Lower leg skin (tissue), 4 donors: Measurements from ENCODE around the gene MTCH2. TPM values are rescaled to one million over a fixed set of nuclear protein-coding genes. Genes with fewer than 3 reads are reported as not detected.

Source experiments
- DNase-seq, 2 donors: peaks; one replicate each; pipeline ENCODE4 v3.0.0-alpha.2; 2019; ENCODE audit warnings: low spot score in 2 of 2
- H3K4me3 ChIP-seq: fragments of 200-600 bp; sonication (generic); 2 replicates; pipeline ENCODE4 v1.5.1; 2017; ENCODE audit warnings: mild to moderate bottlenecking, low read depth; ENCODE audit not compliant: poor library complexity, severe bottlenecking
- POLR2A ChIP-seq, 2 donors: fragments of 450-650 bp; IDR thresholded peaks; one replicate each; pipeline ENCODE4 v1.6.1; 2016 to 2017; ENCODE audit warnings: antibody characterized with exemption in 2 of 2, mild to moderate bottlenecking in 1 of 2, moderate library complexity in 1 of 2
- WGBS, 2 donors: methylation state at CpG; one replicate each; pipeline ENCODE4 v1.1.5; 2018; 5-methylcytosine and 5-hydroxymethylcytosine counted together
- intact Hi-C: fragments of 100-400 bp; cut with DNase I; formaldehyde crosslinking; loops from one replicate; pipeline ENCODE4 v1.15.0; 2023; ENCODE audit warnings: low total_unique reads
- total RNA-seq, 4 donors: library from RNA; depleted of rRNA; stranded (reverse); fragments of >200 nt; gene quantifications; one replicate each; pipeline ENCODE4 v1.1.0, GENCODE V29; 2016
- TF ChIP-seq, protein P1 (sequence below), 3 donors: fragments of 450-650 bp; IDR thresholded peaks; one replicate each; pipeline ENCODE4 v1.5.1; 2016; ENCODE audit warnings: antibody characterized with exemption in 3 of 3, mild to moderate bottlenecking in 3 of 3, moderate library complexity in 2 of 3

Gene MTCH2
- total RNA-seq, 4 donors from 2014 or later: 24.1 to 64.6 (median 40.6) TPM

DNA sequence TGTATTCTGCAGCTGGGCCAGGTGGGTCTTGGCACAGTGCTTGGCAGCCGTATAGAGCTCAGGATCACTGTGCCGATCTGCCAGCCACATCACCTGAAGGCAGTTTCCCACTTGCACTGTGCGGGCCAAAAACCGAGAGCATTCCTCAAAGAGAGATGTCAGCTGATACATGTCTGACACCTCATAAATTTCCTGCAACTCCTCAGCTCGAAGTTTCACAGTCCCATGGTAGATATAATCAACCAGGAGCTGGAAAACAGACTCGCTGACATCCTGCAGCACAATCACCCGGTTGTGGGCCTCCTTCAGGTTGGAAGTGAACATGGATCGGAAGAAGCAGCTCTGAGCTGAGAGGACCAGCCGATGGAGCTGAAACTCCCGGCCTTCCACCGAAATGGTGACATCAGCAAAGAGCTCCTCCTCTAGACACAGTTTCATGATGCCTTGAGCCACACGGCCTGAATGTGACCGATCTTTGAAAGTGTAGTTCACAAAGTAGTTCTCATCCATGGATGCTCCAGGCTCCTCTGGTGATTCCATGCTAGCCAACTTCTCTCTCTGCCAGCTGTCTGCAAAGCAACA lies 64.8 kb downstream of the MTCH2 start:
- 34 to 48% methylated on average over 13 of the region's 13 CpGs for WGBS, 2 donors
- intact Hi-C loops: no loop called here
- DNase-seq: no peak
- no peak overlapping the region for H3K4me3 ChIP-seq
- TF ChIP-seq, protein P1, sequence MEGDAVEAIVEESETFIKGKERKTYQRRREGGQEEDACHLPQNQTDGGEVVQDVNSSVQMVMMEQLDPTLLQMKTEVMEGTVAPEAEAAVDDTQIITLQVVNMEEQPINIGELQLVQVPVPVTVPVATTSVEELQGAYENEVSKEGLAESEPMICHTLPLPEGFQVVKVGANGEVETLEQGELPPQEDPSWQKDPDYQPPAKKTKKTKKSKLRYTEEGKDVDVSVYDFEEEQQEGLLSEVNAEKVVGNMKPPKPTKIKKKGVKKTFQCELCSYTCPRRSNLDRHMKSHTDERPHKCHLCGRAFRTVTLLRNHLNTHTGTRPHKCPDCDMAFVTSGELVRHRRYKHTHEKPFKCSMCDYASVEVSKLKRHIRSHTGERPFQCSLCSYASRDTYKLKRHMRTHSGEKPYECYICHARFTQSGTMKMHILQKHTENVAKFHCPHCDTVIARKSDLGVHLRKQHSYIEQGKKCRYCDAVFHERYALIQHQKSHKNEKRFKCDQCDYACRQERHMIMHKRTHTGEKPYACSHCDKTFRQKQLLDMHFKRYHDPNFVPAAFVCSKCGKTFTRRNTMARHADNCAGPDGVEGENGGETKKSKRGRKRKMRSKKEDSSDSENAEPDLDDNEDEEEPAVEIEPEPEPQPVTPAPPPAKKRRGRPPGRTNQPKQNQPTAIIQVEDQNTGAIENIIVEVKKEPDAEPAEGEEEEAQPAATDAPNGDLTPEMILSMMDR (IDR thresholded peaks at IDR 0.05): no peak

DNA sequence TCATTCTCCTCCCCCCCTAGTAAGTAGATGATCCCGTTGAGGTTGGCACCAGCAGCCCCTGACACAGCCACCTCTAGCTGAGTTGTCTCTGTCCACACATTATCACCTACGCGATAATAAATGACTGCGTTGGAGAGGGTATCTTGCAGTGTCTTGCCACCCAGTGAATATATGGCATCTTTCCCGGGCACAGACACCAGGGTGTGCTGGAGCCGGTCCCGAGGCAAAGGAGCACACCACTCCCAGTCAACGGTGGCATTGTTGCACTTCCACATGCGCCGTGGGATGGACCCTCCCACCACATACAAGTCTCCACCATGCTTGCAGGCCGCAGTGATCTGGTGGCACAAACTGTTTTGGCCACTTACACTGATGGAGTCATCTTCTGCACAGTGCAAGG lies 69.0 kb downstream of the MTCH2 start:
- DNase-seq: no peak
- TF ChIP-seq POLR2A (IDR thresholded peaks at IDR 0.05): no peak
- TF ChIP-seq, protein P1 (IDR thresholded peaks at IDR 0.05): no peak
- H3K4me3 ChIP-seq: no peak overlapping the region
- 61 to 73% methylated on average over 8 to 11 of the region's 11 CpGs for WGBS, 2 donors
- intact Hi-C loops: no loop called here

DNA sequence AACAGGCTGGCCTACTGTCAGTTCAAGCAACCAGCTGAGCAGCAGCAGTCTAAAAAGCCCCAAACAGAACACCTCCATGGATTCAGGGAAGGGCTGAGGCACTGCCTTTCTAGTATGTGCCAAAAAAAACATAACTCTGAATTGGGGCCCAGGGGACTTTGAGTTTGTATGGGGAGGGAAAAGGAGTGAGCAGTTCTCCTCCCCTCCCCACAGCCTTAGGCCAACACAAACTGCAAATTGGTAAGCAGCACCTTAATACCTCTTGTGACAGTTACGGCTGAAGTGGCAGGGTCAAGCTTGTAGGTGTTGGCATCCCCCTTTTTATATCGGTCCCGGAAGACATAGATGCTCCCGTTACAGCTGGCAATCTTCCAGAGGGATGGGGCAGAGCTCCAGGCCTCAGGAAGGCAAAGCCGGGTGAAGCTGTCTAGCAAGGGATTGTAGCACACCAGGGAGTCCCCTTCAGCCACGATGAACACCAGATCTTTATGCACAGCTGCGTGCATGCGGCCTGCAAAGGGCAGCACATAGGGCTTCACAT lies 69.6 kb downstream of the MTCH2 start:
- no peak for DNase-seq
- TF ChIP-seq POLR2A (IDR thresholded peaks at IDR 0.05): no peak
- TF ChIP-seq, protein P1 (IDR thresholded peaks at IDR 0.05): no peak
- intact Hi-C loops: no loop called here
- H3K4me3 ChIP-seq: no peak overlapping the region
- WGBS, 2 donors: 34 to 43% methylated on average over 5 to 8 of the region's 8 CpGs

DNA sequence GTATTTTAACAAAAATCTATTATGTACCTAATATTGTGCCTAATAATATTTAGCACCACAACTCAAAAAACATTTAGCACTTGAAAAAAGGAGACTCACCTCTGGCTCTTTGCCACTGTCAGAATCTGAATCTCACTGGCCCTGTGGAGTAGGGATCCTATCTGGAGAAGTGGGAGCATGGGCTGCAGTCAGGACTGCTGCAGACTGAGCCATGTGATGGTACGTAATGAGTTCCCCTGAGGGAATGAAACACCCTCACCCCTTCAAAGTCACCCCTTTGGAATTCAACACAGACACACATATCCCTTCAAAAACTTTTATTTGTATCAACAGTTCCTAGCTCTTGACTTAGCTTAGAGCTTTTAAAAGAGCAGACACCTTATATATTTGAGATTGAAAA lies 70.5 kb downstream of the MTCH2 start:
- intact Hi-C loops: no loop called here
- TF ChIP-seq, protein P1 (IDR thresholded peaks at IDR 0.05): no peak
- TF ChIP-seq POLR2A (IDR thresholded peaks at IDR 0.05): no peak
- H3K4me3 ChIP-seq: no peak overlapping the region
- no peak for DNase-seq
- WGBS, 2 donors: 69 to 71% methylated on average over 1 of the region's 1 CpG

DNA sequence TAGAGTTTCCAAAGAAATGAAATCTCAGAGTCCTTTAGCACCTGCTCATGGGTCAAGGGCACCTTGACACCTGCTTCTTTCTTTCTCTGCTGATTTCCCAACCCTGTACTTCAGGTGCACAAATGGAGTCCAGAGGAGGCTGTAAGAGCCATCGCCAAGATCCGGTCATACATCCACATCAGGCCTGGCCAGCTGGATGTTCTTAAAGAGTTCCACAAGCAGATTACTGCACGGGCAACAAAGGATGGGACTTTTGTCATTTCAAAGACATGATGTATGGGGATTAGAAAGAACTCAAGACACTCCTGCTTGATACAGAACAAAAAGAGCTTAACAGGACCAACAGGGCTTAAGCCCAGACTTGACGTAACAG lies 71.0 kb downstream of the MTCH2 start:
- no peak for DNase-seq
- H3K4me3 ChIP-seq: no peak overlapping the region
- TF ChIP-seq, protein P1 (IDR thresholded peaks at IDR 0.05): no peak
- no peak for TF ChIP-seq POLR2A (IDR thresholded peaks at IDR 0.05)
- intact Hi-C loops: no loop called here
- 79 to 82% methylated on average over 4 of the region's 4 CpGs for WGBS, 2 donors
